Measurements from ENCODE around the gene FAM81A.
"Not testable (repeated sequence)": the region's sequence is repeated elsewhere in the genome, so short reads cannot be mapped to it uniquely, and the experiment has no call there.

FAM81A gene

GRCh38 chr15:59420986-59421618 is 16.9 kb upstream of the FAM81A start:
- no peak for DNase-seq (ENCODE audit: extremely low read depth in 1 of 2, low read depth in 1 of 2)

GRCh38 chr15:59424616-59425015 is 13.4 kb upstream of the FAM81A start:
- DNase-seq (ENCODE audit: extremely low read depth in 1 of 2, low read depth in 1 of 2), result no peak

- DNase-seq (ENCODE audit: extremely low read depth in 1 of 2, low read depth in 1 of 2), result not testable (repeated sequence)
Measured at GRCh38 chr15:59428898-59429297, 9.1 kb upstream of the FAM81A start.

DNA sequence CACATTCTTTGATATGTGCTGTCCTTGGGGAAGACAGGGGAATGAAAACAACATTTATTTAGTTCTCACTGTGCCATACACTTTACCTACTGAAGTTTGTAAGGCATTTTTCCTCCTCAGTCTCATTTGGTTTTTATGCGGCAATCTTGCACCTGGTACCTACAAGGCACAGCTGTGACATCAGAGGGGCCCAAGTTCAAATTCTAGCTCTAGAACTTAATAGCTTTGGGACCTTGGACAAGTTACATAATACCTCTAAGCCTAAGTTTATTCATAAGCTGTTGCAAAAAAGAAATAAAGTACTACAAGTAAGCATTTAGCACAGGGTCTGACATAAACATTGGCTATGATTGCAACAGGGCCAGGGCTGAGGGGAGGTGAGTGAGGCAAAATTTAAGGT is 5.6 kb upstream of the FAM81A start:
- DNase-seq (ENCODE audit: extremely low read depth in 1 of 2, low read depth in 1 of 2), result no peak

DNA sequence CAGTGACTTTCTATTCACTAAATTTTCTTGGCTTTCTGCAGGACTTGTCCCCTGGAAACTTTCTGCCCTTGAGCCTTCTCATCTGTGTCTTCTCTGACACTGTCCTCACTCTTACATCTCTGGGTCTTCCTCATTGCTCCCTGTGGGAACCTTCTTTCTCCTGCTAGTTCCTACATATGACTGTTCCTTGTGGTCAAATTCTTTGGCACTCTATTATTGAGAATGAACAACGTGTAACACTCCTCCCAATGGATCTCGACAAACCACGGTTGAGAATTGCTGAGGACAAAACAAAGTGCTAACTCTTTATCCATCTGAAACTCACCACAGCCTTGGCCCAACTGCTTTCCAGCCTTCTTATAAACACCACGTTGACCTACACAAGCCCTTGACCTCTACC is 3.5 kb upstream of the FAM81A start:
- DNase-seq (ENCODE audit: extremely low read depth in 1 of 2, low read depth in 1 of 2), result no peak

DNA sequence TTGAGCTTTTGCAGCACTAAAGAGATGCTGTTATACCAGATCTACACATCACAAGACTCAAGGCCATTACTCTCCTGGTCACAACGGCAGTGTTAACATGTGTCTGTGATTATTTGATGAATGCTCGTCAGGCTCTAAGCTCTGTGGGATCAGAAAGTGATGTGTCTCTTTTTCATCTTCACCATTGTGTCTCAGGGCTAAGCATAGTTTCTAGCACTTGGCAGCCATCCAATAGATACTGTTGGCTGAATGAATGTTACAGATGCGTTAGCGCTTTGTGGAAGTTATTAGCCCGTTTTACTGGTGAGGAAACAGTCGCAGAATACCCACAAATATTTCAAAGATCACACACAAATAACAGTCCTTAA is 1.2 kb upstream of the FAM81A start:
- DNase-seq (ENCODE audit: extremely low read depth in 1 of 2, low read depth in 1 of 2), result no peak

- DNase-seq (ENCODE audit: extremely low read depth in 1 of 2, low read depth in 1 of 2), result no peak
Measured at GRCh38 chr15:59437142-59437816, 707 bp upstream of the FAM81A start.

DNA sequence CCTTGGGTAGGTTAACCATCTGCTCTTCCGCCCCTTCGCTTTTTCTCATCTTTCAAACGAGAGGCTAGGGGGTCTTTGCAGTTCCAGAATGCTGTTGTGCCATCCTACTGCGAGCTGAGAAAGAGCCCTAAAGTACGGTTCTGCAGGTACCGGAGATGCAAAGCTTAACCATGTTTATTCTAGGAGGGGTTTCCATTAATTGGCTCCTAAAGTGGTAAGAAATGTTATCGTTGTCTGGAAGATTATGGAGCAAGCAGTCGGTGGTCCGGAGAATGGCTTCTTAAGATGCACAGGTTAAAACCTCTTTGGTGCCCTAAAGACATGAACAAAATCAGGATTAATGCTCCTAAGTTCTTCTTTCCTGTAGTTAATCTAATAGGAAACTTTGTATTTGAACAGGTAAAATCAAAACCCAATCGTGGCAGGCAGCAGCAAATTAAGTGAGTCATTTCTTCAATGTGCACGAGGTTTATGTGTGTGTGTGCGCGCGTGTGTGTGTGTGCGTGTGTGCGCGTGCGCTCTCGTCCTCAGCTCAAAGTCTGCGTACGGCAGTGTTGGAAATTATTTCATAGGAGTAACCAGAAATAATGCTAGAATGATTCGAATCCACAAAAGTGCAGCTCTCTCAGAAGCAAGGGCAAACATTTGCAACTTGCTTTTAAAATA is 772 bp downstream of the FAM81A start:
- DNase-seq (ENCODE audit: extremely low read depth in 1 of 2, low read depth in 1 of 2), result no peak

GRCh38 chr15:59439576-59439975 is 1.6 kb downstream of the FAM81A start:
- DNase-seq (ENCODE audit: extremely low read depth in 1 of 2, low read depth in 1 of 2), result no peak

DNA sequence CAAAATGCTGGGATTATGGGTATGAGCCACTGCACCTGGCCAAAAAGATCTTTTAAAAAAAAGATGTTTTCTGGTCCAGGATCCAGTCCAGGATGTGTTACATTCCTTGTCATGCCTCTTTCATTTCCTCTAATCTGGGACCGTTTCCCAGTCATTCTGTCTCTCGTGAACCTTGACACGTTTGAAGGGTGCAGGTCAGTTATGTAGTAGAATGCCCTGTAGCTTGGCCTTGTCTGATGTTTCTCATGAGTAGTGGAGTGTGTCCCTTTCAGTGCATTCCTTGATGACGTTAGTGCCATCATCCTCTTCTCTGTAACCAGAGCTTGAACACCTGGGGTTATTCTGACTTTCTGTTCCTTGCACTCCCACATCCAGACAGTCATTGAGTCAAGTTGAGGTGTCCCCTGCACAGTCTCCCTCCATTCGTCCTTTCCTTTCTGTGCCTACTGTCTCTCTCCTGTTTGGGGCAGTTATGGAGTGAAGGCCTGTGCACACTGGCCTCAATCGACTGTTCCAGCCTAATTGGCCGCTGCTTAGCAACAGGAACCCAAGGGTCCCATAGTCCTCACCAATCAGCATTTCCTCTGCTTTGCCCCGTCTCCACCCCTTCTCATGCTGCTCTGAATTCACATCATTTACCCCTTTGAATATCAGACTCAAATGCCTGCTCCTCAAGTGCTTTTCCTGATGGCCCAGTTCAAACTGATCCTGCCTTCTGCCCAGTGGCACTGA is 5.5 kb downstream of the FAM81A start:
- DNase-seq (ENCODE audit: extremely low read depth in 1 of 2, low read depth in 1 of 2), result no peak

GRCh38 chr15:59444081-59444835 is 6.3 kb downstream of the FAM81A start:
- DNase-seq (ENCODE audit: extremely low read depth in 1 of 2, low read depth in 1 of 2), result no peak

GRCh38 chr15:59444980-59445545 is 7.1 kb downstream of the FAM81A start:
- no peak for DNase-seq (ENCODE audit: extremely low read depth in 1 of 2, low read depth in 1 of 2)

DNA sequence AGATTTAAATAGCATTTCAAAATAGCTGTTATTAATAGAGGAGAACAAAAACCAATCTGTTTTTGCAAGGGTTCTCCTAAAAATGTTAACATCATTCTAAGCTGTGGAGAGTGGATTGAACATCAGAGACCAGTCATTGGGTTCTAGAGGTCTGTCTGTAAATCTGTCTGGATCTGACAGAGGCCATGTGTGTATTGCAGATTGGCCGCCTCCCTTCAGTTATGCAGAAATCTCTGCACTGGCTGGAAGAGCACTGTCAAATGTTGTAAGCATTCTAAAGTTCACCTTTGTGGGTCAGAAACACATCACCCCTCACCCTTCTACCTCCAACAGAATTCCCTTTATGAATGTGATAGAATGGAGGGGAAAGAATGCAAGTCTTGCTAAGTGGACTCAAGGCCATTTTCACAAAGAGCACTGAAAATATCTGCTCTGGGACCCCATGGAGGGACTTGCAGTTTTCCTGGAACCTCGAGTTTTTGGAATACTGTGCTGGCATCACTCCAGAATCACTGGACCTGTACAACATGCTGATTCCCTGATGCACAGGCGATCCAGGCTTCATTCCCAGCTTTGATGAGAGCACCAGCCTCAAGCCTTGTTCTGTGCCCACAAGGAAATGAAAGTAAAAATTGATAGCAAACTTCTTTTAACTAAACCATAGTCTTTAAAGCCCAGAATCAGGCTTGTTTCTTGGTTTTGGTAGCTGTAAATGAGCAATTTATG is 8.4 kb downstream of the FAM81A start:
- DNase-seq (ENCODE audit: extremely low read depth in 1 of 2, low read depth in 1 of 2), result no peak

- DNase-seq (ENCODE audit: extremely low read depth in 1 of 2, low read depth in 1 of 2), result no peak
Measured at GRCh38 chr15:59447367-59447766, 9.4 kb downstream of the FAM81A start.

- DNase-seq (ENCODE audit: extremely low read depth in 1 of 2, low read depth in 1 of 2), result no peak
Measured at GRCh38 chr15:59448871-59449270, 10.9 kb downstream of the FAM81A start.

DNA sequence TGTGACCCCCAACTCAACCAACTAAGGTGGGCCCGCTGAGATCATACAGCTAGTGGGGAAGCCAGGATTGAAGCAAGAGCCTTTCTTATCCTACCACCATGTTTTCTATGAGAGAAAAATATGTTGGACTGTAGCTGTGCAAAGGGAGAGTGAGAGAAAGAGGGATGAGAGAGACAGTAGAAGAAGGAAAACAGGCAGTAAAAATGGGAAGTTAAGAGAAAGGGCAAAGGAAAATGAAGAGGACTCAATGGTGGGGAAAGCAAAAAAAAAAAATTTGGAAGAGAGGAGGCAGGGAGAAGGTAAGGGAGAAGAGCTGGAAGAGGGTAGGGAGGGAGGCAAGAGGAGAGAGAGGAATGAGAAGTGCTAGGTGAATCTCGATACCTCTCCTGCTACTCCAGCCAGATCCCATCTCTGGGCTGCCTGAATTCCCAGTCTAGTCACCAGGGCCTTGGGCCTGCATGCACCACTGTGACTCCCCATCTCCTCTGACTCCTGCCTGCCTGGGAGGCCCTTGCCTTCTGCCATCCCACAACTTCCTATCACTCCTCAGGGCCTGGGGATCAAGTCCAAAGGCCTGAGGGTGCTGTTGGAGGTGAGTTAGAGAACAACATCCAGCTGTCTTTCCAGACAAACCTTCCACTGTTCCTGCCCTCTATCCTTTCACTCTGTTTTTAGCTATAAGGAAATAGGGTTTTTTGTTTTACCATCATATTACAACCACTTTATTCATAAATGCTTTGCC is 15.7 kb downstream of the FAM81A start:
- DNase-seq (ENCODE audit: extremely low read depth in 1 of 2, low read depth in 1 of 2), result no peak

DNA sequence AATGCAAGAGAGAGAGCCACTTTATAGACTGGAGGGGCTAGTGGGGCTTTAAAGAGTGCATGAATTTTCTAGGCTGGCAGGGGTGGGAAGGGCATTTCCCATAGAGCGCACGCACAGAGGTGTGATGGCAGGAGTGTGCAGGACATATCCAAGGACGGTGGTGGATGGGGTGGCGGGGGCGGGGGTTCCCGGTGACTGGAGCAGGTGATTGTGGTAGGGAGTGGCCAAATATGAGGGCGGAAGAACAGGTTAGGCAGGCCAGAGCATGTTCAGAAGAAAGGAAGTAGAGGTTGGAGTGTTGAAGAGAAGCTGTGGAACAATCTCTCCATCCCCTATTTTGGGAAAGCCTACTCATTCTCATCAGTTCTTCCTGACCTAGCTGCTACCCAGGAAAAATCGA is 18.1 kb downstream of the FAM81A start:
- DNase-seq (ENCODE audit: extremely low read depth in 1 of 2, low read depth in 1 of 2), result no peak

GRCh38 chr15:59457103-59457502 is 19.1 kb downstream of the FAM81A start:
- no peak for DNase-seq (ENCODE audit: extremely low read depth in 1 of 2, low read depth in 1 of 2)

DNA sequence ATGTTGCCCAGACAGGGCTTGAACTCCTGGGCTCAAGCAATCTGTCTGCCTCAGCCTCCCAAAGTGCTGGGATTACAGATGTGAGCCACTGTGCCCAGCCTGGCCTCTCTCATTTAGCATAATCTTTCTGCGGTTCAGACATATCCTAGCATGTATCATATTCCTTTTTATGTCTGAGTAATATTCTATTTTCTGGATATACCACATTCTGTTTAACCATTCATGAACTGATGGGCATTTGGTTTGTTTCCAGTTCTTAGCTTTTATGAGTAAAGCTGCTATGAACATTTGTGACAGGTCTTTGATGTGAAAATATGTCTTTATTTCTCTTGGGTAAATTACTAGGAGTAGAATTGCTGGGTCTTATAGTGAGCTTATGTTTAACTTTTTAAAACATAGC is 23.5 kb downstream of the FAM81A start:
- no peak for DNase-seq (ENCODE audit: extremely low read depth in 1 of 2, low read depth in 1 of 2)
